K562 (cell line): ENCODE results near the gene OGFR.

ENCODE experiments used
- AFF4 ChIP-seq: sonication (generic); formaldehyde crosslinking; IDR thresholded peaks from 2 replicates; pipeline ENCODE4 v1.8.0; 2023; ENCODE audit warnings: mild to moderate bottlenecking, missing genetic modification reagents
- CTCF ChIP-seq, 3 experiments: IDR thresholded peaks in 2 of 3; conservative IDR thresholded peaks in 1 of 3; 2 replicates each; pipeline ENCODE4 v1.5.1; 2011 to 2012; ENCODE audit warnings: low read length in 3 of 3, mild to moderate bottlenecking in 3 of 3, control low read depth in 2 of 3, improper control_type of control experiment in 1 of 3, inconsistent platforms in 1 of 3, low read depth in 1 of 3, mixed read lengths in 1 of 3, moderate library complexity in 1 of 3; ENCODE audit not compliant: insufficient read depth in 2 of 3
- HMGN3 ChIP-seq: IDR thresholded peaks from 2 replicates; pipeline ENCODE4 v1.6.1; 2011; ENCODE audit warnings: borderline replicate concordance, low read depth, mild to moderate bottlenecking, mixed read lengths, low read length; ENCODE audit not compliant: insufficient read length; ENCODE audit errors: extremely low read depth
- PML ChIP-seq: IDR thresholded peaks from 2 replicates; pipeline ENCODE4 v1.6.1; 2012; ENCODE audit warnings: low read length, inconsistent platforms
- POLR2A ChIP-seq: fragments of 450-650 bp; conservative IDR thresholded peaks from 2 replicates; pipeline ENCODE4 v1.6.1; 2016
- RAD21 ChIP-seq, 2 experiments: fragments of 250-450 bp in 1 of 2; fragments of 450-650 bp in 1 of 2; sonication (Bioruptor Pico) in 1 of 2; formaldehyde crosslinking in 1 of 2; IDR thresholded peaks in 1 of 2; conservative IDR thresholded peaks in 1 of 2; 2 replicates each; pipeline versions ENCODE4 v1.4.0 to v1.8.0; 2020 to 2022; ENCODE audit warnings: mild to moderate bottlenecking in 2 of 2, moderate library complexity in 1 of 2
- TAF1 ChIP-seq: IDR thresholded peaks from 2 replicates; pipeline ENCODE4 v1.6.1; 2011; ENCODE audit warnings: mild to moderate bottlenecking, low read length, moderate library complexity; ENCODE audit not compliant: insufficient read depth, control insufficient read depth, severe bottlenecking; ENCODE audit errors: extremely low read depth
- TCF7L2 ChIP-seq: fragments of 150-350 bp; IDR thresholded peaks from 2 replicates; pipeline ENCODE4 v1.6.1; 2016; ENCODE audit warnings: low read depth, mild to moderate bottlenecking, low read length, moderate library complexity
- TRIM28 ChIP-seq: fragments of 450-650 bp; IDR thresholded peaks from 2 replicates; pipeline ENCODE4 v1.6.1; 2017
- ZBED1 ChIP-seq: IDR thresholded peaks from 2 replicates; pipeline ENCODE4 v1.6.1; 2014

- TF ChIP-seq CTCF (IDR thresholded peaks at IDR 0.05 in 2 of 3, conservative IDR thresholded peaks at IDR 0.05 in 1 of 3; ENCODE audit: insufficient read depth in 2 of 3, low read depth in 1 of 3, low read length in 3 of 3) (no peak), TAF1 (no peak), ZBED1 (no peak), TCF7L2 (no peak), TRIM28 (no peak), HMGN3 (no peak), AFF4 (CRISPR knock-in tag) (no peak), RAD21 (CRISPR knock-in tag; conservative IDR thresholded peaks at IDR 0.05 in 1 of 2, IDR thresholded peaks at IDR 0.05 in 1 of 2) (no peak), POLR2A (no peak), PML (no peak)
Measured at GRCh38 chr20:62772103-62772611, 32.5 kb upstream of the OGFR start.
